Hair follicular keratinocyte (primary cell): ENCODE measurements around the gene TFEB. TPM values are rescaled to one million over a fixed set of nuclear protein-coding genes. Genes with fewer than 3 reads are reported as not detected.

Experiments used
- total RNA-seq: library from RNA; depleted of rRNA; stranded (reverse); fragments of >200 nt; gene quantifications from 2 replicates; pipeline ENCODE4 v1.2.3, GENCODE V29; 2015

Gene TFEB
- 8.0 and 15.1 TPM in 2 replicates for total RNA-seq

DNA sequence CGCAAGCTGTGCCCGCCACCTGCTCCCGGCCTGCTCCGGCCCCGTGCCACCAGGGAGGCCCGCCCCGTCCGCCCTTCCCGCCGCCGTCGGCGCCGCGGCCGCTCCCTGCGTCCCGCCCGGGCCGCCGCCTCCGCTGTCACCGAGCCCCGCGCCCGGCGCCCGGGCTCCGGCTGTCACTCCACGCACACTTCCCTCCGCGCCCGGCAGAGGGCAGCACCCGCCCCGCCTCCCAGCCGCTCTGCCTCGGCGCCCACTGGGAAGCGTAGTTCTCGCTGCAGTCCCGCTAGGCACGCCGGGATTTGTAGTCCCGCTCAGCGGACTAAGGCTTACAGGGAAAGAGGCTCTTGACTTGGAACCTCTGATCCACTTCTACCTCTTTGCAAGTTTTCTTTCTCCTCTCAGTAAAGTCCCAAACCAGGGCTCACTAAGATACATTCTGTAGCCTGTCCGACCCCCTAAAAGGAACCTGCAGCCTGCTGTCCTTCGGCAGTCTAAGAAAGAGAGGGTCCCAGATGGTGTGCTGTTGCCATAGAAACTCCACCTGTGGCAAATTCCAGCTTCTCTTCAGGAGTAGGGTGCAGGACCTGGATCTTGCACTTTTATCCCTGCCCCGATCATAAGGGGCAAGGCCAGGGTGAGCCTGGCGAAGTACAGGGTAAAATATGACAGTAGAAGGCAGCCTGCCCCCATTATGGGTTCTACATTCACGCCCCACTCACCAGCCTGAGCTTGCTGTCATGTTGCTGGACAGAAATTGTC lies at the start of gene TFEB:
Gene TFEB (minus strand): TSS at position 182 of the 759 bp plus-strand sequence. CDS start 44,395 bp downstream, outside the sequence.

DNA sequence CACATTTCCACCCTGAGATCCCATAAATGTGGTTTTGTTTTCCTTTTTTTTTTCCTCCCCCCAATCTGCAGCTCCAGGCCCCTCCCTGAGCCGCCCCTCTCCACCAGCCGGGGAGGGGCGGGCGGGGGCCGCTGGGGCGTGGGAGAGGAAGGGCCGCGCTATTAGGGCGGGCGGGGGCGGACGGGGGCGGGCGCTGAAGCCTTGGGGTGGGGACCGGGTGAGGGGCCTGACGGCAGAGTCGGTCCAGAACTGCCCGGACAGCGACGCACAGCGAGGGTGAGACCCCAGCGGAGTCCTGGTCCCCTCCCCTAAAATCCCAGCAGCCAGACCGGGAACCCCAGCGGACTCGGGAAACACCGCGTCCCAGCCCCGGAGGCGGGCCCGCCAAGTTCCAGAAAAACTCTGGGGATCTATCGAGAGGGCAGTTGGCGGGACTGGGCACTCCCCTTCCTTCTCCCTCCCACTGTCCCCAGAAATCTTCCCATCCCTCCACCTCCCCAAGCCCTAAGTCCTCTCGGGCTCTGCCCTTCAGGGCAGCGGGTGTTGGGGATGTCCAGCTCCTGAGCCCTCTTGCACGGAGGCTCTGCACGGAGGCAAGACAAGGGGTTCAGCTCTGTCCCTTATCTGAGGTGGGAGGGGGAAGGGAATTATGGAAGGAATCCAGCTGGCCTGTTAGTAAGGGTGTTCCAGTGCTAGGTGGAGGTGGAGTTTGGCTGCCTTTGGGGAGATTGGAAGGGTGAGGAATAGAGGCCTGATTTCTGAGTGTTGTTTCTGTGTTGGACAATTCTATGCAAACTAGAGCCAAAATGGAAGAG lies 45.4 kb upstream of the TFEB start, which contains the start of gene PRICKLE4:
Gene PRICKLE4 (plus strand): TSS at position 232 of the 815 bp plus-strand sequence. CDS start 2,692 bp downstream, outside the sequence.

DNA sequence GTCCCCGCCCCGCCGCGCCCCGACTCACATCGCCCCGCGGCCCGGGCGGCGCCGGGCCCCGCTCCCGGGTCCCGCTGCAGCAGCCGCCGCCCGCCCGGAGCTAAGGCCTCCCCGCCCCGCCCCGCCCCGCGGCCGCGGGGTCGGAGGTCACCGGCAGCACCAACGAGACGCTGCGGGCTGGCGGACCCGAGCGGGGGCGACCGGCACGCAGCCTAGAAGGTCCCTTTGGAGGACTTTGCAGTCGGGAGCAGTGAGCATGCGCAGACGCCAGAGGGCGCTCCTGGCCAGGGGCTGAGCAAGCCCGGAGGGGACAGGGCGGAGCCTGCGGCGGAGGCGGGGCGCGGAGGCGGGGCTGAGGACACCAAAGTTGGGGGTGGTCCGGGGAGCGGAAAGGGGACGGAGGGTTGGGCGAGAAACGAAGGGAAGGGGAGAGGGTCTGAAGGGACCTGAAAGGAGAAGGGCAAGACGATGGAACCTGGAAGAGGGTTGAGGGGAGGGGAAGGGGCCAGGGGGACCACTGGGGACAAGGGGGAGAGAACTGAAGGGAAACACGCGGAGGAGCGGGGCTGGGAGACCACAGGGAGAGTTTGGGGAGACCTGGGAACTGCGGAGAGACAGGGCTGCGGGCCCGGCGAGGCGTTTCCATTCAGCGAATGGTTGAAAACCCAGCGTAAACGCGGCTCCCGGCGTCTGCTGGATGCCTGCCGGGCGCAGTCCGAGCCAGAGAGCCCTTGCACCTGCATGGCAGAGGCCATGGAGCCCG lies 44.6 kb upstream of the TFEB start, which contains the start of gene FRS3:
Gene FRS3 (minus strand): TSS at position 113 of the 763 bp plus-strand sequence. CDS start 2,913 bp downstream, outside the sequence.

DNA sequence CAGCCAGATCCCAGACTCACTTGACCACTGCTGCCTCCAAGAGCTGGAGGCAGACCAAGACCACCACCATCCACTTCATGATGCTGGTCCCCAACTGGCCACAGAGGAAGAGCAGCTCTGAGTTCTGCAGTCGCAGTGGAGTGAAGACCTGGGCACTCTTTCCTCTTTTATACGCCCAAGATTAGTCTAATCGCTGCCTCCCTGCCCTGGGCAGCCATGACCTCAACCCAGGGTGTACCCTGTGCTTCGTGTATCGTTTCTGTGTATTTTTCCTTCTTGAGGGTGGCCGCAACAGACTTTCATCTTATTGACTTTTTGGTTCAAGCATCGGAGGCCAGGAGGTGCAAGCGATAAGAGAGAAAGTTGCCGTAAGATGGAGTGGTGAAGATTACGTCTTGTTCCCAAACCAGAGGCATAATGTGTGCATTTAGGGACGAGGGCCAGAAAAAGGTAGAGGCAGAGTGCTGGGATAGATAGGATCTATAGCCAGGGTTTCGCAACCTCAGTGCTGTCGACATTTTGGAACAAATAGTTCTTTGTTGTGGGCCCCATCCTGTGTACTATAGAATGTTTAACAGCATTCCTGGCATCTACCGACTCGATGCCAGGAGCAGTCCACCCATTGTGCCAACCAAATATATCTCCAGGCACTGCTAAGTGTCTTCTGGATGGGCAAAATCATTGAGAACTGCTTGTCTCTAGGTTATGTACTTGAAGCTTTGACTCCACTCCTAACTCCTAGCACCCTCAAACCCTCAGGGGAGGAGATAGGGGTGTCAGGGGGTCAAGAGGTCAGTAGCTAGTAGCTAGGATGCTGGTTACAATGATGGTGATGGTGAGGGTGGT lies 12.1 kb upstream of the TFEB start, which contains the start of gene PGC:
Gene PGC (minus strand): TSS at position 142 of the 846 bp plus-strand sequence. CDS start 63 bp downstream, at position 79.

DNA sequence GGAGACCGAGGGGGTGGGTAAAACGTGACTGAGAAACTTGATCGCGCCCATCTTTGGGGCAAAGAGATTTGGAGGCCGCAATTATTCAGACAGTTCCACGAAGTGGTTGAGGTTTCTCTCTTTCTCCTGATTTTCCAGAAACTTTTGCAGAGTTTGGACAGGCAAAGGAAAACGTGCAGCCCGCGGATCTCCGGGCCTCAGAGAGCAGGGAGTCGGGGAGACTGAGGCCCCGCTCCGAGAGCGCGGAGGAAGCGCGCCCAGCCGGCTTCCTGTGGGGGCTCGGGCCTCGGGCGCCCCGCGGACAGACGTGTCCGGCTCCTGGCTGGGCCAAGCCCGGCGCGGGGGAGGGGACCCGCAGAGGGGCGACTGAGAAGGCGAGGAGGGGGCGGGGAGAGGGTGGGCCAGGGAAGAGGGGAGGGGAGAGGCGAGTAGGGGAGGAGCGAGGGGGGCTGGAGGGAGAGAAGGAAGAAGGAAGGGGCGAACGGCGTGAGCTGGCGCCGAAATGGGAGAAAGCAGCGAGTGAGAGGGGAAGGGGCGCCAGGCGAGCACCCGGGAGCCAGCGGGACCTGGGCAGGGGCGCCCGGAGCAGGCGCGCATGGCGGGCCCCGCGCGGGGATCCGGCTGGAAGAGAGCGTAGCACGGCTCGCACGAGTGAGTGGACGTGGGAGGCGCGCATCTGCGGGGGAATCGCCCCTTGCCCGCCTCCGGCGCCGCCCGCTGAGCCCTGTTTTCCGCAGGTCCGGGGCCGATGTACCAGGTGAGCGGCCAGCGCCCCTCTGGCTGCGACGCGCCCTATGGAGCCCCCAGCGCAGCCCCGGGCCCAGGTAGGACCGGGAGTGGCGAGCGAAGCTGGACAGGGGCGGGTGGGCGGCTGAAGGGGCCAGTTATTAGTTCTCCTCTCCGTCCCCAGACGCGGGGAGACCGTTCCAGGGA lies 97.1 kb downstream of the TFEB start, which contains the start of gene MDFI:
Gene MDFI (plus strand): TSS at position 467 of the 933 bp plus-strand sequence. CDS start 282 bp downstream, at position 749.

Other genes with a start within 250 kb of the TFEB start
- gene FOXP4, start 189.2 kb downstream of the TFEB start, total RNA-seq = 3.4 and 5.9 TPM in 2 replicates
- gene MDFI, start 97.1 kb downstream of the TFEB start, total RNA-seq = 415 and 464 TPM in 2 replicates
- not detected in 2 replicates for gene PGC, start 11.8 kb upstream of the TFEB start, total RNA-seq
- 1.6 and 5.5 TPM in 2 replicates for gene FRS3, start 44.3 kb upstream of the TFEB start, total RNA-seq
- 1.3 and 1.4 TPM in 2 replicates for gene PRICKLE4, start 45.2 kb upstream of the TFEB start, total RNA-seq
- 127 and 308 TPM in 2 replicates for gene TOMM6, start 52.1 kb upstream of the TFEB start, total RNA-seq
- gene USP49, start 159.8 kb upstream of the TFEB start, total RNA-seq = 0.30 and 0.70 TPM in 2 replicates
- 16.5 TPM in 2 replicates for gene MED20, start 185.5 kb upstream of the TFEB start, total RNA-seq
- 9.1 and 13.4 TPM in 2 replicates for gene BYSL, start 185.9 kb upstream of the TFEB start, total RNA-seq
- gene CCND3, start 206.2 kb upstream of the TFEB start, total RNA-seq = 56.8 and 66.6 TPM in 2 replicates